22Rv1 (cell line): ENCODE results near the gene POLR1F.

ENCODE experiments used
- ZFX ChIP-seq: fragments of 450-650 bp; IDR thresholded peaks from 2 replicates; pipeline ENCODE4 v1.6.1; 2017; ENCODE audit warnings: antibody characterized with exemption, borderline replicate concordance
- TF ChIP-seq, protein P1 (sequence below): fragments of 450-650 bp; IDR thresholded peaks from 2 replicates; pipeline ENCODE4 v1.5.1; 2017; ENCODE audit warnings: mild to moderate bottlenecking

DNA sequence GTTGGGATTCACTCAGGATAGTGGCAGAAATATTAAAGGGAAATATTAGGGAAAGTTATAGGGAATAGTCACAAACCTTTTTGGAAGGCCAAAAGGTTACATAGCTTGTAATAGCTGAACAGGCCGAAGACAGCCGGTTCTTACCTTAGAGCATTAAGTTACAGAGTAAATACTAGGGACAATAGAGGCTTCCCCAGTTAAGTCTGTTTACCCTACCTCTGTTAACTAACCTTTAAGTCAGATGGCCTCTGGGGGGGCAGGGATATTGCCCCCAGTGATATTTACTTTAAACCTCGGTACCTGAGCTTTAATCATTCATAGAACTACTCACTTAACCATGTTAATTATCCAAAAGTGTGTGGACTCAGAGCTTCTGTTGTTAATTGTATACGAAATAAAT, 7.4 kb downstream of the POLR1F start:
- TF ChIP-seq, protein P1, sequence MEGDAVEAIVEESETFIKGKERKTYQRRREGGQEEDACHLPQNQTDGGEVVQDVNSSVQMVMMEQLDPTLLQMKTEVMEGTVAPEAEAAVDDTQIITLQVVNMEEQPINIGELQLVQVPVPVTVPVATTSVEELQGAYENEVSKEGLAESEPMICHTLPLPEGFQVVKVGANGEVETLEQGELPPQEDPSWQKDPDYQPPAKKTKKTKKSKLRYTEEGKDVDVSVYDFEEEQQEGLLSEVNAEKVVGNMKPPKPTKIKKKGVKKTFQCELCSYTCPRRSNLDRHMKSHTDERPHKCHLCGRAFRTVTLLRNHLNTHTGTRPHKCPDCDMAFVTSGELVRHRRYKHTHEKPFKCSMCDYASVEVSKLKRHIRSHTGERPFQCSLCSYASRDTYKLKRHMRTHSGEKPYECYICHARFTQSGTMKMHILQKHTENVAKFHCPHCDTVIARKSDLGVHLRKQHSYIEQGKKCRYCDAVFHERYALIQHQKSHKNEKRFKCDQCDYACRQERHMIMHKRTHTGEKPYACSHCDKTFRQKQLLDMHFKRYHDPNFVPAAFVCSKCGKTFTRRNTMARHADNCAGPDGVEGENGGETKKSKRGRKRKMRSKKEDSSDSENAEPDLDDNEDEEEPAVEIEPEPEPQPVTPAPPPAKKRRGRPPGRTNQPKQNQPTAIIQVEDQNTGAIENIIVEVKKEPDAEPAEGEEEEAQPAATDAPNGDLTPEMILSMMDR = no peak
- TF ChIP-seq ZFX = no peak
